ENCODE measurements around the gene MAPKAPK2.

DNA sequence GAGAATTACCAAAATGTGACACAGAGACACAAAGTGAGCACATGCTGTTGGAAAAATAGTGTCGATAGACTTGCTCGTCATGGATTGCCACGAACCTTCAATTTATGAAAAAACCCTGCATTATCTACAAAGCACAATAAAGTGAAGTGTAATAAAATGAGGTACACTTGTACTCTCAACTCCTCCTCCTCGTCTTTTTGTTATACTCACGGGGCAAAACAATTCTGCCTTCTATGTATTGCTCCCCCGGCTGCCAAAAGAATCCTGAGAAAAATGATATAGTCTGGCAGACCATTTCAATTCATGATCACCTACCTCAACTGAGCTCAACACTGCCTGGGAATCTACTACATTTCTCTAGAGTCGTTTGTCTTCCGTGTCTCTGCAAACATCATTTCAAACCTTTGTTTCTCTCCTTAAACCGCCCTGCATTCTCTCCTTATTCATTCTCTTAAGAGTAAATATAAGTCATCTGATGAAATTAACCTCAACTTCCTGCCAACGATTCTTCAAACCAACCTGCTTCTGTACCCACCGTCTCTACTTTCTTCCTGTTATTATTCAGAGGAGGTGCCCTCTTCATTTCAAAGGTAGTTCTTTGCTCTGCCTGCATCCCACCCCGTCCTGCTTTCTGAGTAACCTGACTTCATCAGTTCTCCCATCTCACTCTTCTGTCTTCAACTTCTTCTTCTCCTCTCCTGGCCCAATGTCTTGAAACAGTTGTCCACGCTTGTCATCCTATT lies 73.0 kb downstream of the MAPKAPK2 start:
- TF ChIP-seq CTCF (conservative IDR thresholded peaks at IDR 0.05; ENCODE audit: low read length) (no peak), EZH2phosphoT487 (IDR thresholded peaks at IDR 0.05; ENCODE audit: borderline replicate concordance, low read depth, low read length) (no peak)

Measured in OCI-LY7 (cell line).